DND-41 (cell line): ENCODE results near the gene FAM50B.

Experiments
- ATAC-seq: fragments of 200-7000 bp; cut with Tn5 transposase; 3 replicates; pipeline ENCODE4 v1.9.1; 2021; ENCODE audit warnings: low read depth; ENCODE audit not compliant: insufficient read depth
- DNase-seq: peaks from one replicate; pipeline ENCODE4 v3.0.0-alpha.2; 2020
- H2AFZ ChIP-seq: 2 replicates; pipeline ENCODE4 v1.6.0; 2012; ENCODE audit warnings: low read depth, low read length
- H3K27ac ChIP-seq: 2 replicates; pipeline ENCODE4 v1.5.1; 2012; ENCODE audit warnings: low read length, inconsistent platforms
- H3K27me3 ChIP-seq: fragments of 200-600 bp; sonication (generic); 2 replicates; pipeline ENCODE4 v1.6.0; 2012; ENCODE audit warnings: low read length, mild to moderate bottlenecking, inconsistent platforms; ENCODE audit not compliant: insufficient read depth, poor library complexity
- H3K36me3 ChIP-seq: 2 replicates; pipeline ENCODE4 v1.5.1; 2012; ENCODE audit warnings: low read length, inconsistent platforms; ENCODE audit not compliant: insufficient read depth
- H3K4me1 ChIP-seq: 2 replicates; pipeline ENCODE4 v1.5.1; 2012; ENCODE audit warnings: mild to moderate bottlenecking, low read length; ENCODE audit not compliant: insufficient read depth
- H3K4me2 ChIP-seq: 2 replicates; pipeline ENCODE4 v1.6.0; 2012; ENCODE audit warnings: mild to moderate bottlenecking, moderate library complexity, low read length, inconsistent platforms; ENCODE audit not compliant: insufficient read depth
- H3K4me3 ChIP-seq, 2 experiments: fragments of 200-600 bp in 1 of 2; shearing (Covaris generic) in 1 of 2; 2 replicates each; pipeline ENCODE4 v1.5.1; 2012 to 2016; ENCODE audit warnings: inconsistent platforms in 2 of 2, low read length in 2 of 2, mild to moderate bottlenecking in 2 of 2, low read depth in 1 of 2, moderate library complexity in 1 of 2
- H3K79me2 ChIP-seq: 2 replicates; pipeline ENCODE4 v1.6.0; 2012; ENCODE audit warnings: low read length, inconsistent platforms; ENCODE audit not compliant: insufficient read depth
- H3K9ac ChIP-seq: 2 replicates; pipeline ENCODE4 v1.6.0; 2012; ENCODE audit warnings: low read depth, mild to moderate bottlenecking, inconsistent platforms, low read length, moderate library complexity
- H3K9me3 ChIP-seq: 2 replicates; pipeline ENCODE4 v1.5.1; 2012; ENCODE audit warnings: low read length, moderate library complexity, mild to moderate bottlenecking, inconsistent platforms; ENCODE audit not compliant: insufficient read depth, severe bottlenecking
- H4K20me1 ChIP-seq: 2 replicates; pipeline ENCODE4 v1.6.0; 2012; ENCODE audit warnings: low read length; ENCODE audit not compliant: insufficient read depth
- CTCF ChIP-seq: IDR thresholded peaks from 2 replicates; pipeline ENCODE4 v1.5.1; 2012; ENCODE audit warnings: borderline replicate concordance, low read length, moderate library complexity, mild to moderate bottlenecking; ENCODE audit not compliant: poor library complexity, severe bottlenecking; ENCODE audit errors: extremely low read depth
- EZH2 ChIP-seq: IDR thresholded peaks from 3 replicates; pipeline ENCODE4 v1.6.1; 2012; ENCODE audit warnings: borderline replicate concordance, low read depth, mild to moderate bottlenecking, moderate library complexity, low read length, inconsistent platforms; ENCODE audit not compliant: severe bottlenecking

The FAM50B gene

GRCh38 chr6:3812596-3812995 is 36.6 kb upstream of the FAM50B start:
- TF ChIP-seq EZH2 (no peak), CTCF (no peak)
- H2AFZ ChIP-seq: no peak overlapping the region
- H3K27me3 ChIP-seq: peaks cover 15% of the 10 kb centered on the region
- H3K27ac ChIP-seq: no peak overlapping the region
- H3K4me3 ChIP-seq: no peak overlapping the region
- no peak overlapping the region for H3K4me2 ChIP-seq
- no peaks in the 10 kb centered on the region for H3K36me3 ChIP-seq
- H3K79me2 ChIP-seq: no peaks in the 10 kb centered on the region
- ATAC-seq: no peak
- H4K20me1 ChIP-seq: no peaks in the 10 kb centered on the region
- no peaks in the 10 kb centered on the region for H3K9me3 ChIP-seq
- H3K4me1 ChIP-seq: no peaks in the 10 kb centered on the region
- no peak overlapping the region for H3K9ac ChIP-seq
- DNase-seq: no peak

- peaks cover 16% of the 10 kb centered on the region for H3K27me3 ChIP-seq
- H3K9me3 ChIP-seq: no peaks in the 10 kb centered on the region
- H3K4me2 ChIP-seq: no peak overlapping the region
- ATAC-seq (no peak), DNase-seq (no peak)
- H3K79me2 ChIP-seq: no peaks in the 10 kb centered on the region
- H3K27ac ChIP-seq: no peak overlapping the region
- H3K36me3 ChIP-seq: no peaks in the 10 kb centered on the region
- H3K4me1 ChIP-seq: no peaks in the 10 kb centered on the region
- TF ChIP-seq CTCF (no peak), EZH2 (no peak)
- H2AFZ ChIP-seq: no peak overlapping the region
- H4K20me1 ChIP-seq: no peaks in the 10 kb centered on the region
- H3K9ac ChIP-seq: no peak overlapping the region
- H3K4me3 ChIP-seq: no peak overlapping the region
These were observed 35.9 kb upstream of the FAM50B start for GRCh38 chr6:3813150-3813780.

- Histone ChIP-seq H3K27ac (no peak overlapping the region), H3K4me3 (no peak overlapping the region), H3K9ac (no peak overlapping the region), H3K79me2 (no peaks in the 10 kb centered on the region), H3K27me3 (peaks cover 14% of the 10 kb centered on the region), H3K9me3 (no peaks in the 10 kb centered on the region), H3K36me3 (no peaks in the 10 kb centered on the region), H3K4me1 (no peaks in the 10 kb centered on the region), H4K20me1 (no peaks in the 10 kb centered on the region), H3K4me2 (no peak overlapping the region), H2AFZ (no peak overlapping the region)
- no peak for DNase-seq
- TF ChIP-seq CTCF: no peak
- TF ChIP-seq EZH2: no peak
- ATAC-seq: no peak
These were observed 35.3 kb upstream of the FAM50B start for GRCh38 chr6:3813918-3814317.
